Progenitor cell of endocrine pancreas (in vitro differentiated cells): ENCODE measurements around the gene AIFM2. TPM values are rescaled to one million over a fixed set of nuclear protein-coding genes. Genes with fewer than 3 reads are reported as not detected.
A peak's percentile ranks its signal among the peaks of the same experiment; 100 is the strongest.

Experiments used
- DNase-seq: peaks from one replicate; pipeline ENCODE4 v3.0.0; 2021; ENCODE audit warnings: low spot score; ENCODE audit not compliant: unreplicated experiment
- H3K27ac Mint-ChIP-seq: 2 replicates; pipeline ENCODE4 v1.8.0; 2021; ENCODE audit warnings: mild to moderate bottlenecking, moderate library complexity, mixed read lengths
- H3K27me3 Mint-ChIP-seq: 2 replicates; pipeline ENCODE4 v1.8.0; 2021; ENCODE audit warnings: mixed read lengths
- H3K36me3 Mint-ChIP-seq: 2 replicates; pipeline ENCODE4 v1.8.0; 2022; ENCODE audit warnings: mixed read lengths; ENCODE audit not compliant: insufficient read depth
- H3K4me1 Mint-ChIP-seq: 2 replicates; pipeline ENCODE4 v1.8.0; 2021; ENCODE audit warnings: low read depth, mixed read lengths
- H3K4me3 Mint-ChIP-seq: 2 replicates; pipeline ENCODE4 v1.8.0; 2021; ENCODE audit warnings: low read depth, mild to moderate bottlenecking, moderate library complexity, mixed read lengths
- H3K9me3 Mint-ChIP-seq: 2 replicates; pipeline ENCODE4 v1.8.0; 2021; ENCODE audit warnings: low read depth, mixed read lengths
- total RNA-seq: library from RNA; stranded (reverse); gene quantifications from 2 replicates; pipeline ENCODE4 v1.2.1, GENCODE V29; 2021
- TF ChIP-seq, protein P1 (sequence below): fragments of 200-600 bp; sonication (generic); IDR thresholded peaks from one replicate; pipeline ENCODE4 v1.5.0; 2021; ENCODE audit warnings: antibody characterized with exemption, mild to moderate bottlenecking; ENCODE audit not compliant: unreplicated experiment

Gene AIFM2
- total RNA-seq, 1 donor from 2014 or later: 10.9 TPM

DNA sequence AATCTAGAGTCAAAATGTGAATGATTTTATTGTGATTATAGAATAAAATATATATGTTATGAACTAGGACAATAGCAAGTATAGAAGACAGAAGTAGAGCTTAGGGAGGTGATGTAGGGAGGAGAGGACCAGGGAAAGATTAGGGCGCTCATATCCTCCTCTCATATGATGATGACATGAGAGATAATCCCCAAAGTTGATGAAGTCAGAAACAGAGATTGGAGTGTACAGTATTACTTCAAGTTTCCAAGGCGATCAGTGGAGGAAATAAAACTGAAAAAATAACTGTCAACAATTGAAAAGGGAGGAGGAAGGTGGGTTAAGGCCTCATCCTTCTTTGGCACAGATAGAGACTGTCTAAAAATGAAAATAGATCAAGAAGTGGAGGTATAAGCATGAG is 65.0 kb downstream of the AIFM2 start:
- peaks cover 3% of the 10 kb centered on the region for H3K4me1 Mint-ChIP-seq
- TF ChIP-seq, protein P1, sequence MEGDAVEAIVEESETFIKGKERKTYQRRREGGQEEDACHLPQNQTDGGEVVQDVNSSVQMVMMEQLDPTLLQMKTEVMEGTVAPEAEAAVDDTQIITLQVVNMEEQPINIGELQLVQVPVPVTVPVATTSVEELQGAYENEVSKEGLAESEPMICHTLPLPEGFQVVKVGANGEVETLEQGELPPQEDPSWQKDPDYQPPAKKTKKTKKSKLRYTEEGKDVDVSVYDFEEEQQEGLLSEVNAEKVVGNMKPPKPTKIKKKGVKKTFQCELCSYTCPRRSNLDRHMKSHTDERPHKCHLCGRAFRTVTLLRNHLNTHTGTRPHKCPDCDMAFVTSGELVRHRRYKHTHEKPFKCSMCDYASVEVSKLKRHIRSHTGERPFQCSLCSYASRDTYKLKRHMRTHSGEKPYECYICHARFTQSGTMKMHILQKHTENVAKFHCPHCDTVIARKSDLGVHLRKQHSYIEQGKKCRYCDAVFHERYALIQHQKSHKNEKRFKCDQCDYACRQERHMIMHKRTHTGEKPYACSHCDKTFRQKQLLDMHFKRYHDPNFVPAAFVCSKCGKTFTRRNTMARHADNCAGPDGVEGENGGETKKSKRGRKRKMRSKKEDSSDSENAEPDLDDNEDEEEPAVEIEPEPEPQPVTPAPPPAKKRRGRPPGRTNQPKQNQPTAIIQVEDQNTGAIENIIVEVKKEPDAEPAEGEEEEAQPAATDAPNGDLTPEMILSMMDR: no peak
- H3K27me3 Mint-ChIP-seq: no peaks in the 10 kb centered on the region
- peaks cover 18% of the 10 kb centered on the region for H3K36me3 Mint-ChIP-seq
- no peak overlapping the region for H3K27ac Mint-ChIP-seq
- no peaks in the 10 kb centered on the region for H3K9me3 Mint-ChIP-seq
- DNase-seq: no peak
- no peak overlapping the region for H3K4me3 Mint-ChIP-seq

DNA sequence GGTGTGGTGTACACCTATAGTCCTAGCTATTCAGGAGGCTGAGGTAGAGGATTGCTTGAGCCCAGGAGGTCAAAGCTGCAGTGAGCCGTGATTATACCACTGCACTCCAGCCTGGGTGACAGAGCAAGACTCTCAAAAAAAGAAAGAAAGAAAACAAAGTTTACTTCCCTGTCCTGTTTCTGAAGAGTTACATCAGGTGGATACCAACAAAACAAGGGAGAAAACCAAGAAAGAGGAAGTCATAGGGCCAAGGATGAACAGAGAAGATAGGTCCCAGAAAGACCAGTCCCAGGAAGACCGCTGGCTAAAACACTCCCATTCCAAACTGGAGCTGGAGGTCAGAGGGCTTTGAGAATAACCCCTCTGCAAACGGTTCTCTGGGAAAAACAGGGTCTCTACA is 66.4 kb downstream of the AIFM2 start:
- Mint-ChIP-seq H3K4me1 (peaks cover 3% of the 10 kb centered on the region), H3K4me3 (no peak overlapping the region), H3K9me3 (no peaks in the 10 kb centered on the region), H3K27me3 (no peaks in the 10 kb centered on the region), H3K27ac (no peak overlapping the region), H3K36me3 (peaks cover 18% of the 10 kb centered on the region)
- DNase-seq: no peak
- TF ChIP-seq, protein P1: no peak

DNA sequence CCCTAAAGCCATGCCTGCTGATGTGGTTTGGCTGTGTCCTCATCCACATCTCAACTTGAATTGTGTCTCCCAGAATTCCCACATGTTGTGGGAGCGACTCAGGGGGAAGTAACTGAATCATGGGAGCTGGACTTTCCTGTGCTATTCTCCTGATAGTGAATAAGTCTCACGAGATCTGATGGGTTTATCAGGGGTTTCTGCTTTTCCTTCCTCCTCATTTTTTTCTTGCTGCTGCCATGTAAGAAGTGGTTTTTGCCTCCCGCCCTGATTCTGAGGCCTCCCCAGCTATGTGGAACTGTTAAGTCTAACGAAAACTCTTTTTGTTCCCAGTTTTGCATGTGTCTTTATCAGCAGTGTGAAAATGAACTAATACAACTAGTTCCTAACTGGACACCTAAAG is 68.1 kb downstream of the AIFM2 start:
- Mint-ChIP-seq H3K4me1 (peaks cover 3% of the 10 kb centered on the region), H3K36me3 (peaks cover 18% of the 10 kb centered on the region), H3K9me3 (no peaks in the 10 kb centered on the region), H3K4me3 (no peak overlapping the region), H3K27me3 (no peaks in the 10 kb centered on the region), H3K27ac (peak overlapping the region; percentile 27)
- TF ChIP-seq, protein P1: no peak
- DNase-seq: no peak

DNA sequence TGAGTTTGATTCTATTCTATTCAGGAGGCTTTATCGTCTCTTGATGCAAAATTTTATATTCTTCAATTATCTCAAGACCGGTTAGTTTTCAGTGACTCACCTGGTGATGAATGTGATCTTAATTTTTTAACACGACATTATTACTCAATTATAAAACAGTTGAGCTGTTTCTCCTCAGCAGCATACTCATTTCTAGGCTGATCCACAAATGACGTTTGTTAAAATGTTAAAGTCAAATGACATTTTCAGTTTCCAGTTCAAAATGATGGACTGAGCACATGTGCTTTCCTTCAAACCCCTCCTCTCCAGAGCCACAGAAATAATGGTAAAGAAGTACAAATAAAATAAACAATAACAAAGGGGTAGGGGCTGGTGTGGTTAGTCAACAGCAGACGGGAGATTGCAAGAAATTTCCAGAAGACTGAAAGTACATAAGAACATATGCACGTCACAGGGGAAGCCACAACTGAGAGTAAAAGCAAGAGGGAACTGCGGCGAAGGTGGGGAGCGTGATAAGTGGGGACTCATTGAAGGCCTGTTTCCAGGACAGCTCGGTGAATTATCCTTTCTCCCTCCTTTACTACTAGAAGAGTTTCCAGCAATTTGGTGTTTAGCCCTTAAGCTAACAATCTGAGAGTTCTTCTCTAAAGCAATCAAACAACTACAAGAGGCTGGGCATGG is 69.1 kb downstream of the AIFM2 start:
- H3K27ac Mint-ChIP-seq: no peak overlapping the region
- H3K27me3 Mint-ChIP-seq: no peaks in the 10 kb centered on the region
- peaks cover 3% of the 10 kb centered on the region for H3K4me1 Mint-ChIP-seq
- peaks cover 18% of the 10 kb centered on the region for H3K36me3 Mint-ChIP-seq
- DNase-seq: no peak
- TF ChIP-seq, protein P1: no peak
- no peak overlapping the region for H3K4me3 Mint-ChIP-seq
- no peaks in the 10 kb centered on the region for H3K9me3 Mint-ChIP-seq

Other genes with a start within 250 kb of the AIFM2 start
- gene MACROH2A2, start 80.0 kb downstream of the AIFM2 start, total RNA-seq: 128 and 143 TPM in 2 replicates
- gene TYSND1, start 13.9 kb upstream of the AIFM2 start, total RNA-seq: 12.6 and 15.1 TPM in 2 replicates
- 93.0 and 94.4 TPM in 2 replicates for gene SAR1A, start 37.7 kb upstream of the AIFM2 start, total RNA-seq
- 119 and 128 TPM in 2 replicates for gene PPA1, start 100.6 kb upstream of the AIFM2 start, total RNA-seq
- not detected in 2 replicates for gene NPFFR1, start 151.2 kb upstream of the AIFM2 start, total RNA-seq
- gene LRRC20, start 249.8 kb upstream of the AIFM2 start, total RNA-seq: 16.7 and 19.6 TPM in 2 replicates